Measurements from ENCODE around the gene SRRM4.

Gene SRRM4

DNA sequence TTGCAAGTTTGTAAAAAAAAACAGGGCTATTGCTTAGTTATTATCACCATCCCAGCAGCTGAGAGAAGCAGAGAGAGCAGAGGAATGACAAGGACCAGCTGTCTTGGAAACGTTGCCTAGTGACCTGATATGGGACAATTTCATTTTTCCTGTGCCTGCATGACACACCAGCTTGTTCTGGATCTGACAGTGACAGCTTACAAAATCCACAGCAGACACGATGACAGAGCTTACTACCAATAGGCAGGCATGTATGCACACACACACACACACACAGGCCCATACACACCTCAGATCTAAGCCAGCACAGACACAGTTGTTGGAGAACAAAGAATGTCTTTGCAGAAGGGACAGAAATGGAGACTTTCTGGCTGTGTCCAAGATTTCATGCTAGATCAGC is 222.8 kb downstream of the SRRM4 start:
- DNase-seq (ENCODE audit: low read depth): no peak

- no peak for DNase-seq (ENCODE audit: low read depth)
These were observed 223.4 kb downstream of the SRRM4 start for GRCh38 chr12:119204671-119205285.

DNA sequence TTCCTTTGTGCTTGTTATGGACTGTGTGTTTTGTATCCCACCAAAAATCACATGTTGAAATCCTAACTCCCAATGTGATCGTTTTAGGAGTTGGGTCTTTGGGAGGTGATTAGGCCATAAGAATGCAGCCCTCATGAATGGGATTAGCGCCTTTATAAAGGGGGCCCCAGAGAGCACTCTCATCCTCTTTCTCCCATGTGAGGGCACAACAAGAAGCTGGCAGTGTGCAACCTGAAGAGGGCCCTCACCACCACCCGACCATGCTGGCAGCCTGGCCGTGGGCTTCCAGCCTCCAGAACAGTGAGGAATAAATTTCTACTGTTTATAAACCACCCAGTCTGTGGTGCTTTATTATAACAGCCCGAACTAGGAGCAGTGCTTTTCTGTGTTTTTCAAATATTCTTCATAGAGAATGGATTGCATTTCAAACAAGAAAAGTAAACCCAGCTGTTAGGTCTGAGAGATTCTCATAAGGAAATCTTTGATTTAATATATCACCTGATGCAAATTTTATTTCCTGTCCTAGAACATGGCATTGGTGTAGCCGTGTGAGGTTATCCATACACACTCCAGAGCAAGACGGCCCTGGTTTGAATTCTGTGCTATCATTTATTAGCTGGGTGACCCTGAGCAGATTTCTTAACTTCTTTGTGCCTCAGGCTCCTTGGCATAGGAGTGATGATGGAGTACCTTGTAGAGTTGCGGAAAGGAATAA is 225.2 kb downstream of the SRRM4 start:
- no peak for DNase-seq (ENCODE audit: low read depth)

DNA sequence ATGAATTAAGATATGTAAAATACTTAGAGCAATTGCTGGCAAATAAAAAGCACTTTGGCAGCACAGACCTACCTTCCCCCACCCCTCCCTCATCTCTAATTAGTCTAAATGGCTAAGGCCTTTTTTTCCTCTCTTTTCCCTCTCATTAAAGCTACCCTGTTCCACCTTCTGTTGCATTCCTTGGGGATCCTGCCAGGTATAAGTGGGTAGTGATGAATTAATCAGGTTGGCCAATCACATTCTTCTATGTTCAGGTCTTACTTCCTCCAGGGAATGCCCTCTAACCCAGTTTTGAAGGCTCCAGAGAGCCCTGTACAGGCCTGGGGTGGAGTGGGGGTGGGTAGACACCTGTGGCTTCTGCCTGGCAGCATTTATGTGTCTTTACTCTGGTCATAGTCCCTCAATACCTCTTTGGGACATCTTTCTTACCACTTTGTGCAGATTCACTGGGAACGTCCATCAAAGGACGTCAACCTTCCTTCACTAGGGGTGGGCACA is 225.8 kb downstream of the SRRM4 start:
- DNase-seq (ENCODE audit: low read depth): no peak

DNA sequence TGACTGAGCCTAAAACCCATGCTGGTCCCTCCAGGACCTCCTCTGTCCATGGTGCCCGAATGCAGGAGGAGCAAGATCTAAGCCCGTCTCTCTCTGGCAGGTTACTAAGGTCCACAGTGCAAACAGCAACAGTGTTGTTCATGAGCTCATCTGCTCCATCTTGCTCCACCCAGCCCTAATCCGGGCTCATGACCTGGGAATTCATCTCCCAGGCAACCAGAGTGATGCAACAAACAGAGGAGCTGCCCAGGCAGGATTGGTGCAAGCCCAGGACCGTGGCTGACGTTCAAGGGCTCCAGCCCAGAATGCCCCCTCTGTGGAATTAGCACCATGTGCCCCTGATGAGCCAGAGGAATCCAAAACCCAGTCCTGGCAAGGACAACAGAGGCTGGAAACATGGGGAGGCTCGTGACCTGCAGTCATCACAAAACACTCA is 227.3 kb downstream of the SRRM4 start:
- peak; percentile 77 for DNase-seq (ENCODE audit: low read depth)

- DNase-seq (ENCODE audit: low read depth): no peak
These were observed 230.5 kb downstream of the SRRM4 start for GRCh38 chr12:119211884-119212283.
